Lung (tissue), 12 donors: ENCODE data around the gene FUT9. TPM values are rescaled to one million over a fixed set of nuclear protein-coding genes. Genes with fewer than 3 reads are reported as not detected.

Experiments
- ATAC-seq: fragments of 200-7000 bp; cut with Tn5 transposase; one replicate; pipeline ENCODE4 v1.9.1; 2020; ENCODE audit warnings: moderate number of reproducible peaks; ENCODE audit not compliant: insufficient read depth, low FRiP score
- DNase-seq, 3 donors: peaks; one replicate each; pipeline ENCODE4 v3.0.0-alpha.2; 2013 to 2017
- H3K27ac ChIP-seq, 2 donors: one replicate each; pipeline ENCODE4 v1.5.1; 2013; ENCODE audit warnings: mild to moderate bottlenecking in 2 of 2, moderate library complexity in 2 of 2, control low read depth in 1 of 2, inconsistent platforms in 1 of 2, low read depth in 1 of 2, low read length in 1 of 2
- H3K27me3 ChIP-seq, 3 donors: one replicate each; pipeline ENCODE4 v1.5.1; 2013; ENCODE audit warnings: low read length in 2 of 3; ENCODE audit not compliant: control insufficient read depth in 3 of 3, insufficient read depth in 3 of 3
- H3K36me3 ChIP-seq, 4 donors: one replicate each; pipeline ENCODE4 v1.5.1; 2013; ENCODE audit warnings: low read length in 4 of 4, mild to moderate bottlenecking in 1 of 4, moderate library complexity in 1 of 4; ENCODE audit not compliant: control insufficient read depth in 4 of 4, insufficient read depth in 4 of 4
- H3K4me1 ChIP-seq, 5 donors: one replicate each; pipeline ENCODE4 v1.5.1; 2013; ENCODE audit warnings: low read length in 5 of 5, mild to moderate bottlenecking in 2 of 5, moderate library complexity in 1 of 5; ENCODE audit not compliant: control insufficient read depth in 5 of 5, insufficient read depth in 5 of 5
- H3K4me3 ChIP-seq: one replicate; pipeline ENCODE4 v1.5.1; 2013; ENCODE audit warnings: mild to moderate bottlenecking, control low read depth, moderate library complexity
- H3K9ac ChIP-seq, 2 donors: one replicate each; pipeline ENCODE4 v1.5.1; 2013; ENCODE audit warnings: low read length in 2 of 2, control low read depth in 1 of 2; ENCODE audit not compliant: insufficient read depth in 1 of 2
- H3K9me3 ChIP-seq, 4 donors: one replicate each; pipeline ENCODE4 v1.5.1; 2013; ENCODE audit warnings: low read length in 3 of 4, mild to moderate bottlenecking in 1 of 4, moderate library complexity in 1 of 4; ENCODE audit not compliant: control insufficient read depth in 4 of 4, insufficient read depth in 3 of 4
- CTCF ChIP-seq: IDR thresholded peaks from 2 replicates; pipeline ENCODE4 v1.5.1; 2012; ENCODE audit warnings: mild to moderate bottlenecking; ENCODE audit errors: control extremely low read depth, extremely low read depth
- WGBS, 2 donors: extraction: QIAGEN DNeasy Blood & Tissue Kit; methylation state at CpG; one replicate each; pipeline ENCODE4 v1.1.7; 2013; 5-methylcytosine and 5-hydroxymethylcytosine counted together
- polyA plus RNA-seq, 2 donors: library from polyadenylated mRNA; stranded (reverse); fragments of 200-250 nt; gene quantifications; one replicate each; pipeline ENCODE4 v1.2.1, GENCODE V29; 2013
- total RNA-seq, 2 donors: library from RNA; depleted of rRNA in 1 of 2; stranded (reverse); fragments of >200 nt in 1 of 2; gene quantifications; one replicate each; pipeline ENCODE4 v1.2.1, GENCODE V29; 2014 to 2021
- donor health status: control.
- donor health status: control.
- donor health status: Bipolar disorder and iron deficiency.
- donor health status: healthy.
- donor health status: DM: yes; HTN: yes; CAD: no.

FUT9 gene
- total and polyA plus RNA-seq, 4 donors, result under 0.01 to 0.14 TPM; not detected in 2

- no peak for ATAC-seq
- no peaks in the 10 kb centered on the region for H3K27me3 ChIP-seq
- TF ChIP-seq CTCF, result no peak
- no peaks in the 10 kb centered on the region for H3K36me3 ChIP-seq
- no peaks in the 10 kb centered on the region for H3K4me1 ChIP-seq
- 59 to 74% methylated on average over 2 of the region's 2 CpGs for WGBS, 2 donors
- H3K27ac ChIP-seq, result no peak overlapping the region
- H3K4me3 ChIP-seq, result no peak overlapping the region
- H3K9me3 ChIP-seq, result no peaks in the 10 kb centered on the region
- DNase-seq, result no peak
- H3K9ac ChIP-seq, result no peak overlapping the region
Measured at GRCh38 chr6:95978230-95978629, 37.5 kb upstream of the FUT9 start.

GRCh38 chr6:95991906-95992305 lies 23.9 kb upstream of the FUT9 start:
- Histone ChIP-seq H3K4me1 (no peaks in the 10 kb centered on the region), H3K9me3 (peaks cover 0 to 9% (median 7%) of the 10 kb centered on the region in 4 donors), H3K4me3 (no peak overlapping the region), H3K27me3 (no peaks in the 10 kb centered on the region), H3K9ac (no peak overlapping the region), H3K27ac (no peak overlapping the region), H3K36me3 (no peaks in the 10 kb centered on the region)
- TF ChIP-seq CTCF, result no peak
- ATAC-seq, result no peak
- 96 to 97% methylated on average over 5 of the region's 5 CpGs for WGBS, 2 donors
- DNase-seq, result no peak

- Histone ChIP-seq H3K4me3 (no peak overlapping the region), H3K4me1 (no peaks in the 10 kb centered on the region), H3K9ac (no peak overlapping the region), H3K27ac (no peak overlapping the region), H3K36me3 (no peaks in the 10 kb centered on the region), H3K9me3 (peaks cover 0 to 9% (median 5%) of the 10 kb centered on the region in 4 donors), H3K27me3 (no peaks in the 10 kb centered on the region)
- 75 to 84% methylated on average over 4 of the region's 4 CpGs for WGBS, 2 donors
- no peak for TF ChIP-seq CTCF
- ATAC-seq (no peak), DNase-seq (no peak)
Measured at GRCh38 chr6:95994151-95994550, 21.6 kb upstream of the FUT9 start.

GRCh38 chr6:95998133-95998532 lies 17.6 kb upstream of the FUT9 start:
- no peak for DNase-seq
- H3K9ac ChIP-seq, result no peak overlapping the region
- WGBS, 2 donors, result 68 to 70% methylated on average over 3 of the region's 3 CpGs
- TF ChIP-seq CTCF, result no peak
- no peaks in the 10 kb centered on the region for H3K4me1 ChIP-seq
- no peaks in the 10 kb centered on the region for H3K36me3 ChIP-seq
- ATAC-seq, result no peak
- H3K9me3 ChIP-seq, result peaks cover 0 to 5% (median 0%) of the 10 kb centered on the region in 4 donors
- H3K27me3 ChIP-seq, result no peaks in the 10 kb centered on the region
- no peak overlapping the region for H3K4me3 ChIP-seq
- no peak overlapping the region for H3K27ac ChIP-seq
